GM04503 (cell line): Measurements from ENCODE around the gene LCN12.

Experiments
- DNase-seq: peaks from one replicate; pipeline ENCODE4 v3.0.0-alpha.2; 2012; ENCODE audit warnings: low read depth

Gene LCN12

GRCh38 chr9:136951541-136952320, at the start of gene LCN12:
TSS of gene LCN12 (plus strand) at chr9:136952273. CDS start at chr9:136952328, 55 bp downstream.
- DNase-seq = no peak

GRCh38 chr9:136903041-136903554, 49.0 kb upstream of the LCN12 start:
- no peak for DNase-seq

GRCh38 chr9:136906266-136906665, 45.8 kb upstream of the LCN12 start:
- DNase-seq = no peak

- no peak for DNase-seq
These were observed 44.8 kb upstream of the LCN12 start for GRCh38 chr9:136907011-136907914.

- DNase-seq = no peak
These were observed 41.7 kb upstream of the LCN12 start for GRCh38 chr9:136910197-136910900.

- no peak for DNase-seq
These were observed 41.2 kb upstream of the LCN12 start for GRCh38 chr9:136910901-136911245.

GRCh38 chr9:136913701-136914438, 38.2 kb upstream of the LCN12 start:
- DNase-seq = no peak

GRCh38 chr9:136915632-136916329, 36.3 kb upstream of the LCN12 start:
- DNase-seq = no peak

GRCh38 chr9:136916330-136917184, 35.5 kb upstream of the LCN12 start:
- no peak for DNase-seq

GRCh38 chr9:136917902-136918301, 34.2 kb upstream of the LCN12 start:
- DNase-seq = no peak

GRCh38 chr9:136920069-136920468, 32.0 kb upstream of the LCN12 start:
- DNase-seq = no peak

GRCh38 chr9:136920734-136921231, 31.3 kb upstream of the LCN12 start:
- no peak for DNase-seq

GRCh38 chr9:136921307-136921706, 30.8 kb upstream of the LCN12 start:
- no peak for DNase-seq

- DNase-seq = no peak
These were observed 30.4 kb upstream of the LCN12 start for GRCh38 chr9:136921718-136922117.

GRCh38 chr9:136922540-136922939, 29.5 kb upstream of the LCN12 start:
- DNase-seq = no peak

GRCh38 chr9:136923881-136924280, 28.2 kb upstream of the LCN12 start:
- no peak for DNase-seq

- DNase-seq = no peak
These were observed 26.5 kb upstream of the LCN12 start for GRCh38 chr9:136925414-136926153.

GRCh38 chr9:136926154-136926704, 25.8 kb upstream of the LCN12 start:
- DNase-seq = no peak

- DNase-seq = no peak
These were observed 25.3 kb upstream of the LCN12 start for GRCh38 chr9:136926749-136927148.
